Memory B cell (primary cell): ENCODE data around the gene NOX4.
"Not testable (repeated sequence)": the region's sequence is repeated elsewhere in the genome, so short reads cannot be mapped to it uniquely, and the experiment has no call there.

ENCODE experiments used
- ATAC-seq: fragments of 150-1000 bp; cut with Tn5 transposase; 2 replicates; pipeline ENCODE4 v1.10.0; 2021; ENCODE audit warnings: low read depth, mild to moderate bottlenecking, moderate library complexity
- DNase-seq, 2 donors: peaks; one replicate each; pipeline ENCODE4 v3.0.0; 2022; ENCODE audit warnings: low spot score in 2 of 2
- H3K27ac Mint-ChIP-seq: one replicate; pipeline ENCODE4 v1.8.0; 2022; ENCODE audit warnings: mild to moderate bottlenecking, moderate library complexity, mixed read lengths
- H3K27me3 Mint-ChIP-seq: one replicate; pipeline ENCODE4 v1.8.0; 2022; ENCODE audit warnings: mixed read lengths
- H3K36me3 Mint-ChIP-seq: one replicate; pipeline ENCODE4 v1.8.0; 2022; ENCODE audit warnings: mild to moderate bottlenecking, mixed read lengths
- H3K4me1 Mint-ChIP-seq: one replicate; pipeline ENCODE4 v1.8.0; 2022; ENCODE audit warnings: mixed read lengths
- H3K4me3 Mint-ChIP-seq: one replicate; pipeline ENCODE4 v1.8.0; 2022; ENCODE audit warnings: mild to moderate bottlenecking, moderate library complexity, mixed read lengths
- H3K9me3 Mint-ChIP-seq: one replicate; pipeline ENCODE4 v1.8.0; 2022; ENCODE audit warnings: mixed read lengths

NOX4 gene

GRCh38 chr11:89391654-89392053, 99.5 kb downstream of the NOX4 start:
- not testable (repeated sequence) for DNase-seq, H3K27ac Mint-ChIP-seq, H3K4me1 Mint-ChIP-seq, H3K4me3 Mint-ChIP-seq, H3K9me3 Mint-ChIP-seq, H3K36me3 Mint-ChIP-seq, ATAC-seq, H3K27me3 Mint-ChIP-seq

GRCh38 chr11:89387501-89387900, 103.7 kb downstream of the NOX4 start:
- not testable (repeated sequence) for H3K9me3 Mint-ChIP-seq, ATAC-seq, DNase-seq, H3K4me3 Mint-ChIP-seq, H3K4me1 Mint-ChIP-seq, H3K27me3 Mint-ChIP-seq, H3K27ac Mint-ChIP-seq, H3K36me3 Mint-ChIP-seq

GRCh38 chr11:89382986-89383385, 108.2 kb downstream of the NOX4 start:
- not testable (repeated sequence) for H3K4me1 Mint-ChIP-seq, ATAC-seq, H3K36me3 Mint-ChIP-seq, H3K27ac Mint-ChIP-seq, DNase-seq, H3K4me3 Mint-ChIP-seq, H3K9me3 Mint-ChIP-seq, H3K27me3 Mint-ChIP-seq

DNA sequence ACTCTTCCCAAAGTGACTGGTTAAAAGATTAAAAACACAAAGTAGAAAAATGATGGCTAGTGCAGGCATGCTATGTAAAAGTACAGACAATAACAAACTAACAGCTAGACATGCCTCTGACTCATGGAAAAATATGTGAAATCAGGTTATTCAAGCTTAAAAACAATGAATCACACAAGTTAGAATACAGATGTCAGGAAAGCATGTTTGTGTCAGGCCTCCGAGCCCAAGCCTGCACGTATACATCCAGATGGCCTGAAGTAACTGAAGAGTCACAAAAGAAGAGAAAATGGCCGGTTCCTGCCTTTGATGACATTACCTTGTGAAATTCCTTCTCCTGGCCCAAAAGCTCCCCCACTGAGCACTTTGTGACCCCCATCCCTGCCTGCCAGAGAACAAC, 110.1 kb downstream of the NOX4 start:
- Mint-ChIP-seq H3K4me1 (no peaks in the 10 kb centered on the region), H3K9me3 (peaks cover 6% of the 10 kb centered on the region), H3K4me3 (no peak overlapping the region), H3K27me3 (no peaks in the 10 kb centered on the region), H3K27ac (no peak overlapping the region), H3K36me3 (no peaks in the 10 kb centered on the region)
- no peak for ATAC-seq
- DNase-seq, result no peak

DNA sequence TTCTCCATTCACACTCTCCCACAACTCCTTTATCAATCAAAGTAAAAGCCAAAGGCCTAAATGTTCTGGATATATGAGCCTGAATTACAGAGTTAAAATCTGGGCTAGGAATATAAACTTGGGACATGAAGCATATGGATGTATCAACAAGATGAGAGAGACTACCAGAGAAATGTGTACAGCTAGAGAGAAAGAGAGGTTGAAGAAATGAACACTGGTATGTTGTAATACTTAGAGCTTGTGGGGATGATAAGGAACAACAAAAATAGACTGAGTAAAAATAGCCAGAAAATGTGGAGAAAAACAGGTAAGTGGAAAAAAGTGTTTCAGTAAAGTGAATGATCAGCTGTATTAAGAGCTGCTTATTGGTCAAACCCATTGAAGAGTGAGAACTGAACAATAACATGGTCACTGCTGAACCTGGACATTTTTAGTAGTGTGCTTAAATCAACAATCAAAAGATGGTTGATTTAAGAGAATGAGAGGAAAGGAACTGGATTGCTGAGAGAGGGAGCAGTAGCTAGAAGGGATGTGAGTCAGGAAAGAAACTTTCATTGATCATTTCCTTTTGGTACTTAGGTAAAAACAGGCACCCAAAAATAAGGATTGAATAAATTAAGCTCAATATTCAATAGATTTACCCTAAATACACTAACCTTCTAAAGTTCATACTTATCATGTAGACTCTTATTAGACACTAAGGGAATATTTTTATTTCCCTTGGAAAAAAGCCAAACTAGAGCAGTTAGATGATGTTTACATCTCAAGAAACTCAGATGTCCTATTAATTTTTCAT, 111.0 kb downstream of the NOX4 start:
- H3K27ac Mint-ChIP-seq, DNase-seq, H3K4me1 Mint-ChIP-seq, H3K4me3 Mint-ChIP-seq, H3K27me3 Mint-ChIP-seq, H3K9me3 Mint-ChIP-seq, ATAC-seq, H3K36me3 Mint-ChIP-seq: not testable (repeated sequence)

GRCh38 chr11:89378986-89379385, 112.2 kb downstream of the NOX4 start:
- H3K36me3 Mint-ChIP-seq, ATAC-seq, H3K9me3 Mint-ChIP-seq, H3K4me3 Mint-ChIP-seq, H3K27ac Mint-ChIP-seq, H3K4me1 Mint-ChIP-seq, H3K27me3 Mint-ChIP-seq, DNase-seq: not testable (repeated sequence)

DNA sequence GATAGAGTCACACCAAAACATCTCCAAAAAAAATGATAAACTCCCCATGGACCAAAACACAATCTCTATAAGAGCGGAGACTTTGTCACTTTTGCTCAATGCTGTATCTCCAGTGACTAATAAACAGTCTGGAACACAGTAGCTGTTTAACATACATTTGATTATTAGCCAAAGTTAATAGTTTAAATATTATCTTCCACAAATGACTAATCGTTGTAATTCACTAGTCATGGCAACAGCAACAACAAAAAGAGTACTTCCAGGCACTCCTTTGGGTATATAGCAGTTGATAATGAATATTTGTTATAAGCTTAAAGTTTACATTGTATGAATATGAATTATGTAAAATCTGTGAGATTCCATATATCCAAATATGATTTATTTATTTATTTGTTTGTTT, 121.8 kb downstream of the NOX4 start:
- not testable (repeated sequence) for H3K27me3 Mint-ChIP-seq, ATAC-seq, H3K9me3 Mint-ChIP-seq, H3K27ac Mint-ChIP-seq, DNase-seq, H3K4me3 Mint-ChIP-seq, H3K36me3 Mint-ChIP-seq, H3K4me1 Mint-ChIP-seq

DNA sequence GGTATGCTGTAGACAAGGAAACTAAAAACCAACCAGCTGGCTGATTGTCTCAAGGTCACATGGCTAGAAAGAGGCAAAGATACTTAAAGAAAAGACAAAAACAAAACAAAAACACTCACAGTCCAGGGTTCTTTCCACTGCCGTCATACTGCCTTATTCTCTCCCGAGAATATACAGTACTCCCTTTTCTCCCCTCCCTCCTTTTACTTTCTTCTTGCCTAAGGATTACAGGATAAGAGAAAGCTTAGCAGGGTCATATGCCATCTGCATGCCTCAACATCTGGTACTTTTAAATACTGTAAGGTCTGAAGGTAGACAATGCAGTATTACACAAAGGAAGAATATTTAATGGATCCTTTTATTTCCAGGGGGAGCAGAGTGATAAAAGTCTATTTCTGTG, 126.3 kb downstream of the NOX4 start:
- DNase-seq, H3K4me1 Mint-ChIP-seq, H3K9me3 Mint-ChIP-seq, ATAC-seq, H3K27me3 Mint-ChIP-seq, H3K36me3 Mint-ChIP-seq, H3K27ac Mint-ChIP-seq, H3K4me3 Mint-ChIP-seq: not testable (repeated sequence)

DNA sequence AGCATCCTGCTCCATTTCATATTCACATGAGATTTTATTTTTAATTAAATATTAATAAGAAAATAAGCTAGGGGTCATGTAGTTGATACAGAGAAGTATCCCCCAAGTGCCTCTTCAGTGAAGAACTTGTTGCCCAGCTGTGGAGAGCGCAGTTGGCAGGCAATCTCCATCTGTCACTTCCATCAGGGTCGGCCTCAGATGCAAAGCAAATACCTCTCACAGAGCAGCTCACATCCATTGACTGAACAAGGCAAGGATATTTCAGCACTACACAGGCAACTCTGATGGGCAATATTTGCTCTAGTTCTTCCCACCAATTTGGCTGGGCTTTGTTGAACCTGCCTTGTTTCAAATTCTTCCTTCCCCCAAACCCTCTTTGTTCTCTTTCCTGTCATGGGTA, 129.4 kb downstream of the NOX4 start:
- H3K9me3 Mint-ChIP-seq, result peaks cover 1% of the 10 kb centered on the region
- no peak overlapping the region for H3K27ac Mint-ChIP-seq
- H3K27me3 Mint-ChIP-seq, result no peaks in the 10 kb centered on the region
- no peaks in the 10 kb centered on the region for H3K36me3 Mint-ChIP-seq
- no peaks in the 10 kb centered on the region for H3K4me1 Mint-ChIP-seq
- DNase-seq, result no peak
- no peak for ATAC-seq
- H3K4me3 Mint-ChIP-seq, result no peak overlapping the region

- H3K27me3 Mint-ChIP-seq, H3K27ac Mint-ChIP-seq, H3K9me3 Mint-ChIP-seq, ATAC-seq, H3K4me1 Mint-ChIP-seq, H3K36me3 Mint-ChIP-seq, H3K4me3 Mint-ChIP-seq, DNase-seq: not testable (repeated sequence)
Observed at GRCh38 chr11:89359208-89359607, 132.0 kb downstream of the NOX4 start.

GRCh38 chr11:89358761-89359160, 132.4 kb downstream of the NOX4 start:
- Mint-ChIP-seq H3K36me3 (no peaks in the 10 kb centered on the region), H3K27ac (no peak overlapping the region), H3K4me1 (no peaks in the 10 kb centered on the region), H3K4me3 (no peak overlapping the region), H3K27me3 (no peaks in the 10 kb centered on the region), H3K9me3 (peaks cover 1% of the 10 kb centered on the region)
- no peak for DNase-seq
- ATAC-seq, result no peak

DNA sequence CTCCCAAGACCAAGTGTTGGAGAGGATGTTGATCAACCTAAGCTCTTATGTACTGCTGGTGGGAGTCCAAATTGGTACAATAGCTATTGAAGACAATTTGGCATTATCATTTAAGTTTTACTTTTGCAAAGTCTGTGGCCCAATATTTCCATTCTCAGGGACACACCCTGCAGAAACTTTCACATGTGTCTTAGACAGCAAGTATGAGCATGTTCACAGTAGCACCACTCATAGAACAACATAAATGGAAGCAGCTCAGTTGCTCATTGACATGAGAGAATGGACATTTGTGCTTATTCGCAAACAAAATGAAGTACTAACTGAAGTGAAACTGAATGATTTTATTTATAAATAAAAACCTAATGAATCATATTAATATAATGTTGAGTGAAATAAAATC, 135.5 kb downstream of the NOX4 start:
- DNase-seq (no peak), ATAC-seq (no peak)
- no peak overlapping the region for H3K27ac Mint-ChIP-seq
- H3K36me3 Mint-ChIP-seq, result no peaks in the 10 kb centered on the region
- no peaks in the 10 kb centered on the region for H3K9me3 Mint-ChIP-seq
- no peaks in the 10 kb centered on the region for H3K27me3 Mint-ChIP-seq
- no peak overlapping the region for H3K4me3 Mint-ChIP-seq
- no peaks in the 10 kb centered on the region for H3K4me1 Mint-ChIP-seq

- not testable (repeated sequence) for H3K36me3 Mint-ChIP-seq, ATAC-seq, H3K4me3 Mint-ChIP-seq, H3K9me3 Mint-ChIP-seq, H3K4me1 Mint-ChIP-seq, H3K27ac Mint-ChIP-seq, DNase-seq, H3K27me3 Mint-ChIP-seq
Observed at GRCh38 chr11:89354513-89354912, 136.7 kb downstream of the NOX4 start.

GRCh38 chr11:89347071-89347470, 144.1 kb downstream of the NOX4 start:
- H3K36me3 Mint-ChIP-seq, result no peaks in the 10 kb centered on the region
- H3K27me3 Mint-ChIP-seq, result no peaks in the 10 kb centered on the region
- DNase-seq, result no peak
- no peak for ATAC-seq
- H3K27ac Mint-ChIP-seq, result no peak overlapping the region
- no peaks in the 10 kb centered on the region for H3K4me1 Mint-ChIP-seq
- no peaks in the 10 kb centered on the region for H3K9me3 Mint-ChIP-seq
- H3K4me3 Mint-ChIP-seq, result no peak overlapping the region

GRCh38 chr11:89346601-89347000, 144.6 kb downstream of the NOX4 start:
- Mint-ChIP-seq H3K27me3 (no peaks in the 10 kb centered on the region), H3K4me3 (no peak overlapping the region), H3K4me1 (no peaks in the 10 kb centered on the region), H3K9me3 (no peaks in the 10 kb centered on the region), H3K27ac (no peak overlapping the region), H3K36me3 (no peaks in the 10 kb centered on the region)
- no peak for ATAC-seq
- no peak for DNase-seq
